Gastrocnemius medialis (tissue), 4 donors: ENCODE data around the gene PRKCE. TPM values are rescaled to one million over a fixed set of nuclear protein-coding genes. Genes with fewer than 3 reads are reported as not detected.

Experiments
- ATAC-seq, 2 donors: fragments of 150-250 bp; one replicate each; pipeline ENCODE4 v1.9.1; 2016
- DNase-seq, 2 donors: peaks; one replicate each; pipeline ENCODE4 v3.0.0-alpha.2; 2019
- H3K27ac ChIP-seq, 4 donors: fragments of 200-600 bp; sonication (generic); 1 replicate in 1 of 4; 2 replicates in 3 of 4; pipeline ENCODE4 v1.5.1; 2016 to 2018; ENCODE audit warnings: mild to moderate bottlenecking in 2 of 4, moderate library complexity in 1 of 4
- H3K27me3 ChIP-seq, 3 donors: fragments of 200-600 bp; sonication (generic) in 2 of 3; 1 replicate in 1 of 3; 2 replicates in 2 of 3; pipeline versions ENCODE4 v1.5.1 to v1.6.0; 2016 to 2019; ENCODE audit warnings: mild to moderate bottlenecking in 1 of 3, moderate library complexity in 1 of 3
- H3K36me3 ChIP-seq, 2 donors: fragments of 200-600 bp; sonication (generic) in 1 of 2; one replicate each; pipeline ENCODE4 v1.5.1; 2017 to 2018
- H3K4me1 ChIP-seq, 2 donors: fragments of 200-600 bp; sonication (generic) in 1 of 2; one replicate each; pipeline ENCODE4 v1.5.1; 2016 to 2017; ENCODE audit warnings: mild to moderate bottlenecking in 2 of 2
- H3K4me3 ChIP-seq, 4 donors: fragments of 200-600 bp; sonication (generic) in 3 of 4; 1 replicate in 1 of 4; 2 replicates in 3 of 4; pipeline ENCODE4 v1.5.1; 2016 to 2019; ENCODE audit warnings: mild to moderate bottlenecking in 2 of 4
- H3K9me3 ChIP-seq, 3 donors: fragments of 200-600 bp; sonication (generic) in 2 of 3; 1 replicate in 1 of 3; 2 replicates in 2 of 3; pipeline ENCODE4 v1.5.1; 2016 to 2019
- POLR2A ChIP-seq, 2 donors: fragments of 450-650 bp; IDR thresholded peaks; one replicate each; pipeline ENCODE4 v1.6.1; 2017; ENCODE audit warnings: antibody characterized with exemption in 2 of 2, mild to moderate bottlenecking in 2 of 2, moderate library complexity in 2 of 2
- in situ Hi-C, 4 donors: fragments of 200-750 bp; cut with MboI; loops; one replicate each; pipeline versions ENCODE4 v1.15.0 to v1.8.0; 2017; ENCODE audit warnings: low sequenced_read_pairs in 4 of 4
- intact Hi-C: fragments of 100-400 bp; cut with DNase I; formaldehyde crosslinking; loops from one replicate; pipeline ENCODE4 v1.15.1; 2023; ENCODE audit warnings: low total_unique reads
- total RNA-seq, 4 donors: library from RNA; depleted of rRNA; stranded (reverse); fragments of >200 nt; gene quantifications; one replicate each; pipeline versions ENCODE4 v1.1.0 to v1.2.3, GENCODE V29; 2016
- TF ChIP-seq, protein P1 (sequence below), 5 experiments: fragments of 450-650 bp in 3 of 5; fragments of 200-600 bp in 2 of 5; sonication (generic) in 2 of 5; IDR thresholded peaks in 4 of 5; conservative IDR thresholded peaks in 1 of 5; 1 replicate in 4 of 5; 2 replicates in 1 of 5; pipeline ENCODE4 v1.5.1; 2016 to 2019; ENCODE audit warnings: antibody characterized with exemption in 5 of 5, mild to moderate bottlenecking in 3 of 5, moderate library complexity in 3 of 5

The PRKCE gene
- total RNA-seq, 4 donors from 2014 or later, result 5.8 to 28.9 (median 11.8) TPM

DNA sequence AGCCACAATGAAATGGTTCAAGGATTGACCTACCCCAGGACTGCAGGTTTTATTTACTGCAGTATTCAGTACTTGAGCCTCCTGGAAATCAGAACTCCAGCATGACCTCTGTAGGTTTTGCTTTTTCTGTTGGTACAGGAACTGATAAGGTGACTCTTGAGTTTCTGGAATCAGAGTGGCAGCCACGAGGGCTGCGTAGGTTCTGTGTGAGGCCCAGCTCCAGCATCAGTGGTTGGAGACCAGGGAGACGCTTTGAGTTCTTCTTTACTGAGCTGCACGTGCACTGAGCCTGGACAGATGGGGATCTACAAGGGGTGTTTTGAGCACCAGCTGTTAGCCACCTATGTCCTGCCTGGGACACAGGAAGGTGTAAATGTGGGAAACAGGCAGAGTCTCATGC lies 423.0 kb downstream of the PRKCE start:
- H3K9me3 ChIP-seq, result no peaks in the 10 kb centered on the region
- H3K4me3 ChIP-seq, result no peak overlapping the region
- H3K36me3 ChIP-seq, result no peaks in the 10 kb centered on the region
- no peak for TF ChIP-seq POLR2A (IDR thresholded peaks at IDR 0.05)
- TF ChIP-seq, protein P1, sequence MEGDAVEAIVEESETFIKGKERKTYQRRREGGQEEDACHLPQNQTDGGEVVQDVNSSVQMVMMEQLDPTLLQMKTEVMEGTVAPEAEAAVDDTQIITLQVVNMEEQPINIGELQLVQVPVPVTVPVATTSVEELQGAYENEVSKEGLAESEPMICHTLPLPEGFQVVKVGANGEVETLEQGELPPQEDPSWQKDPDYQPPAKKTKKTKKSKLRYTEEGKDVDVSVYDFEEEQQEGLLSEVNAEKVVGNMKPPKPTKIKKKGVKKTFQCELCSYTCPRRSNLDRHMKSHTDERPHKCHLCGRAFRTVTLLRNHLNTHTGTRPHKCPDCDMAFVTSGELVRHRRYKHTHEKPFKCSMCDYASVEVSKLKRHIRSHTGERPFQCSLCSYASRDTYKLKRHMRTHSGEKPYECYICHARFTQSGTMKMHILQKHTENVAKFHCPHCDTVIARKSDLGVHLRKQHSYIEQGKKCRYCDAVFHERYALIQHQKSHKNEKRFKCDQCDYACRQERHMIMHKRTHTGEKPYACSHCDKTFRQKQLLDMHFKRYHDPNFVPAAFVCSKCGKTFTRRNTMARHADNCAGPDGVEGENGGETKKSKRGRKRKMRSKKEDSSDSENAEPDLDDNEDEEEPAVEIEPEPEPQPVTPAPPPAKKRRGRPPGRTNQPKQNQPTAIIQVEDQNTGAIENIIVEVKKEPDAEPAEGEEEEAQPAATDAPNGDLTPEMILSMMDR (IDR thresholded peaks at IDR 0.05 in 4 of 5, conservative IDR thresholded peaks at IDR 0.05 in 1 of 5), result no peak
- no peaks in the 10 kb centered on the region for H3K27me3 ChIP-seq
- peaks cover 0 to 4% of the 10 kb centered on the region in 2 donors for H3K4me1 ChIP-seq
- intact Hi-C loops (no loop called here), in situ Hi-C loops (loop anchor here in 1 of 4 donors (25.0 kb wide), 1 partner anchor 288 kb away; no protein-coding TSS in a partner anchor)
- ATAC-seq (no peak), DNase-seq (no peak)
- no peak overlapping the region for H3K27ac ChIP-seq

DNA sequence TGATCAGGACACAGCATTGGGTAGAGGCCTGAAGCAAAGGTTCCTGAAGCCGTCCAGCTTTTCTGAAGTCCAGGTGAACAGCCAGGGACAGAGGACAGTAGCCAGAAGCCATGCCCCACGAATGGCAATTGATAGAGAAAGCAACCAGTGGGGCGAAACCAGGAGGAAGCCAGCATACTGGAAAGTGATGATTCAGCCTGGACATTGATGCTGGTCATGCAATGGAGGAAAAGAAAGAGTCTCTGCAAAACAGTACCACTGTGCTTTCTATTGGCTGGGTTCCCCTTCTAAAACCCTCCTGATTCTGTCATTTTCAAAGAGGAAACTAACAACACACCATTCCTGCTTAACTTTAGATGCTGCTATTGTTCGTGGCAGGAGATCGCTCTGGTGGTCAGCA lies 424.4 kb downstream of the PRKCE start:
- H3K4me1 ChIP-seq, result peaks cover 0 to 4% of the 10 kb centered on the region in 2 donors
- in situ Hi-C loops (no loop called here), intact Hi-C loops (no loop called here)
- no peaks in the 10 kb centered on the region for H3K36me3 ChIP-seq
- H3K9me3 ChIP-seq, result no peaks in the 10 kb centered on the region
- H3K27me3 ChIP-seq, result no peaks in the 10 kb centered on the region
- DNase-seq, result no peak
- no peak overlapping the region for H3K4me3 ChIP-seq
- H3K27ac ChIP-seq, result peak overlapping the region in 2 of 4 donors; percentile 46 to 56
- ATAC-seq, result no peak
- TF ChIP-seq POLR2A (IDR thresholded peaks at IDR 0.05), result no peak

DNA sequence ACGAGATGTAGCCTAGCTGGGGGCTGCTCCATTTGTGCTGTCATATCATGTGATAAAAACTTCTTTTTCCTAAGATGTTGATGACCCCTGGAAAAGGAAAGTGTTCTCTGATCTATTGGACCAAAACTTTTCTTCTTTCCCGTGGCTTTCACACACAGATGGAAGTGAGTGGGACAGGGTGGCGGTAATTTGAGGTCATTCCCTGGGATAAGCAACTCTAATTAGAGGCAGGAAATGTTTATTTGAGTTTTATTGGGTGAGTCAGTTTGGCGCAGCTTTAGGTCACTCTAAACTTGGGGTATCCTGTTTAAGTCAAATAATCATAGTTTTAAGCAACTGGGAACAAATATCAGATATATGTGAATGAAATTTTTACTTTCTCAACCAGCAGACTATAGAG lies 424.8 kb downstream of the PRKCE start:
- TF ChIP-seq, protein P1 (IDR thresholded peaks at IDR 0.05 in 4 of 5, conservative IDR thresholded peaks at IDR 0.05 in 1 of 5), result no peak
- no peak for TF ChIP-seq POLR2A (IDR thresholded peaks at IDR 0.05)
- Histone ChIP-seq H3K27ac (peak overlapping the region in 3 of 4 donors; percentile 12 to 56 (median 46)), H3K4me1 (peaks cover 0 to 4% of the 10 kb centered on the region in 2 donors), H3K36me3 (no peaks in the 10 kb centered on the region), H3K4me3 (no peak overlapping the region), H3K9me3 (no peaks in the 10 kb centered on the region), H3K27me3 (no peaks in the 10 kb centered on the region)
- intact Hi-C loops (no loop called here), in situ Hi-C loops (no loop called here)
- no peak for DNase-seq
- ATAC-seq, result peak; percentile 36 to 53

DNA sequence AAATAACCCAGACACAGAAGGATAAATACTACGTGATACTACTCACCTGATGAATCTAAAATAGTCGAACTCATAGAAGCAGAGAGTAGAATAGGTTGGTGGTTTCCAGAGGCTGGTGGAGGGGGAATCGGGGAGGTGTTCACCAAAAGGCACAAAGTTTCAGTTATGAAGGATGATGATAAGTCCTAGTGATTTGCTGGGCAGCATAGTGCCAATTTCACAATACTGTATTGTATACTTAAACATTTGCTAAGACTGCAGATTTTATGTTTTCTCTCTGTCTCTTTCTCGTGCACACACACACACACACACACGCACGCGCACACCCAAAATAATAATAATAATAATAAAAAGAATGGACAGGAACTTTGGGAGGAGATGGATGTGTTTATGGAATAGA lies 425.4 kb downstream of the PRKCE start:
- in situ Hi-C loops, result no loop called here
- DNase-seq (no peak), ATAC-seq (no peak)
- Histone ChIP-seq H3K36me3 (no peaks in the 10 kb centered on the region), H3K27ac (peak overlapping the region in 3 of 4 donors; percentile 12 to 56 (median 46)), H3K27me3 (no peaks in the 10 kb centered on the region), H3K4me3 (no peak overlapping the region), H3K9me3 (no peaks in the 10 kb centered on the region), H3K4me1 (peaks cover 0 to 4% of the 10 kb centered on the region in 2 donors)
- intact Hi-C loops, result no loop called here
- TF ChIP-seq, protein P1 (IDR thresholded peaks at IDR 0.05 in 4 of 5, conservative IDR thresholded peaks at IDR 0.05 in 1 of 5), result no peak
- no peak for TF ChIP-seq POLR2A (IDR thresholded peaks at IDR 0.05)

DNA sequence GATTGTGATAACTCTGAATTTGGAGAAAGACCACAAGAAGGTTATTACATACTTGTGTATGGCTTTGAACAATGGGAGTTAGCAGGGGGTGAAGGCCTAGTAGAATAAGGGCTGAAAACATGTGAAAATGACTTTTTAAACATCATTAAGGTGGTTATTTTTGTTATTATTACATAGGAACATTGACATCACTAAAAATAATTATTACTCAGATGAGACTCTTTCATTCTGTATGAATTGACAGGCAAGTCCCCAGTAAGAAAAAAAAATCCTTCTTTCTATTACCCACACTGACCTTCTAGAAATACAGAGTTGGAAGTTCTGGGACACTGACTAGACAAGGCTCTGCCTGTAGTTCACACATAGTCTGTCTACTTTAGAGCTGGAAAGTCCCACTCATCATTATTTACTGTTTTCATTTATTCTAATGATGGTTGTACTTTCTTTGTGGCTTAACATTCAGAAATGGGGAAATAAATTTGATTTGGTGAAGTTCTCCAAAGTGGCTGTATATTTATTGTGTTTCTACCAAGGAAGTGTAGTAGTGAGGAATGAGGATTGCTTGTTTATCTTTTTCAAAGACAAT lies 426.1 kb downstream of the PRKCE start:
- in situ Hi-C loops (no loop called here), intact Hi-C loops (no loop called here)
- H3K27ac ChIP-seq, result no peak overlapping the region
- no peak for DNase-seq
- H3K36me3 ChIP-seq, result no peaks in the 10 kb centered on the region
- no peaks in the 10 kb centered on the region for H3K27me3 ChIP-seq
- no peaks in the 10 kb centered on the region for H3K9me3 ChIP-seq
- ATAC-seq, result no peak
- TF ChIP-seq, protein P1 (IDR thresholded peaks at IDR 0.05 in 4 of 5, conservative IDR thresholded peaks at IDR 0.05 in 1 of 5), result no peak
- TF ChIP-seq POLR2A (IDR thresholded peaks at IDR 0.05), result no peak
- H3K4me1 ChIP-seq, result peaks cover 0 to 4% of the 10 kb centered on the region in 2 donors
- H3K4me3 ChIP-seq, result no peak overlapping the region
